ENCODE results near the gene DMAC1.

DNA sequence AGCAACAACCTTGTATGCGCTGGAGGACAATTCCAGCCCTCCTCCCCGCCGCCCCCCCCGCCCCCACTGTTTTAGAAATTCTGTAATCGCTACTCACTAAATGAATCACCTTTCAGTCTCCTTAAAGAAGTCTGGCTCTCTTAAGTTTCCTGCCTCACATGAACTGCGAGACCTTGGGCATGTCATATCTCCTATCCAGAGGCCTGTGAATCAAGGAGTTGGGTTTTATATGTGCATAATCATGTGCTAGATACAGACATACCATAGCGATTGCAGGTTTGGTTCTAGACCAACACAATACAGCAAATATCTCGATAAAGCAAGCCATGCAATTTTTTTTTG is 337 bp upstream of the DMAC1 start:
- TF ChIP-seq, protein P1, sequence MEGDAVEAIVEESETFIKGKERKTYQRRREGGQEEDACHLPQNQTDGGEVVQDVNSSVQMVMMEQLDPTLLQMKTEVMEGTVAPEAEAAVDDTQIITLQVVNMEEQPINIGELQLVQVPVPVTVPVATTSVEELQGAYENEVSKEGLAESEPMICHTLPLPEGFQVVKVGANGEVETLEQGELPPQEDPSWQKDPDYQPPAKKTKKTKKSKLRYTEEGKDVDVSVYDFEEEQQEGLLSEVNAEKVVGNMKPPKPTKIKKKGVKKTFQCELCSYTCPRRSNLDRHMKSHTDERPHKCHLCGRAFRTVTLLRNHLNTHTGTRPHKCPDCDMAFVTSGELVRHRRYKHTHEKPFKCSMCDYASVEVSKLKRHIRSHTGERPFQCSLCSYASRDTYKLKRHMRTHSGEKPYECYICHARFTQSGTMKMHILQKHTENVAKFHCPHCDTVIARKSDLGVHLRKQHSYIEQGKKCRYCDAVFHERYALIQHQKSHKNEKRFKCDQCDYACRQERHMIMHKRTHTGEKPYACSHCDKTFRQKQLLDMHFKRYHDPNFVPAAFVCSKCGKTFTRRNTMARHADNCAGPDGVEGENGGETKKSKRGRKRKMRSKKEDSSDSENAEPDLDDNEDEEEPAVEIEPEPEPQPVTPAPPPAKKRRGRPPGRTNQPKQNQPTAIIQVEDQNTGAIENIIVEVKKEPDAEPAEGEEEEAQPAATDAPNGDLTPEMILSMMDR (IDR thresholded peaks at IDR 0.05; ENCODE audit: low read depth, low read length) = no peak
- TF ChIP-seq EZH2phosphoT487 (IDR thresholded peaks at IDR 0.05; ENCODE audit: low read depth) = no peak

Measured in OCI-LY3 (cell line).